ENCODE measurements around the gene RPL7A.

The RPL7A gene

DNA sequence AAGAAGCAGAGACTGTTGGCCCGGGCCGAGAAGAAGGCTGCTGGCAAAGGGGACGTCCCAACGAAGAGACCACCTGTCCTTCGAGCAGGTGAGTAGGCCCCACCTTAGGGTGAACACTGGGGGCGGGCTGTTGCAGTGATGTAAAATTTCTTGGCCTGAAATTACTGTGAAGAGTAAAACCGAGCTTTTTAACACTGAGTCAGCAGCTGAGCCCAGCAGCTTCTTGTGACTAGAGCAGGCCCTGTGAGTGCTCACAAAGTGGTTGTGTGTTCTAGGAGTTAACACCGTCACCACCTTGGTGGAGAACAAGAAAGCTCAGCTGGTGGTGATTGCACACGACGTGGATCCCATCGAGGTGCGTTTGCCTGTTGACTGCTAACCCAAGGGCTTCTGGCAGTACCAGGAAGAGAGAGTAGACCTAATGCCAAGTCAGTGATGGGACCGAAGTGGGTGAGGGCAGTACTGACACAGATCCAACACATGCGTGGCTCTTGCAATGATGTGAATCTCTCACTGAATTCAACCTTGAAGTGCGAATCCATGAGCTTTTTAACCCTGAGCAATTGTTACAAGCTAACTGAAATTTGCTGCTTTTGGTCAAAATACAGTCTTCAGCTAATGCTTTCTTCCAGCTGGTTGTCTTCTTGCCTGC is 2.1 kb downstream of the RPL7A start:
- no peak for DNase-seq

DNA sequence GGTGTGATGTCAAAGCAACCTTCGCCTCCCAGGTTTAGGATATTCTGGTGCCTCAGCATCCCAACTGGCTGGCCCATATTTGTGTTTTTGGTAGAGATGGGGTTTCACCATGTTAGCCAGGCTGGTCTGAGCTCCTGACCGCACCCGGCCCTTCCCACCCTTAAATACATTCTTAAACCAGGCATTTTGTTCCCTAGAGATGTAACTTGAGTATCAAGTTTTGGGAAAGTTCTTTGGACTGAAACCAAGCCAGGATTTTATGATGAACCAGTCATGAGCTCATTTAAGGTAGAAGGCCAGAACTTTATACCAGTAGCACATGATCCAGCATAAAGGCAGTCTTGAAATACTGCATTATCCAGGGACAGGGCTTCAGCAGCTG is 3.5 kb downstream of the RPL7A start:
- no peak for DNase-seq

GRCh38 chr9:133351908-133352634 is 4.1 kb downstream of the RPL7A start:
- peak; percentile 84 for DNase-seq

DNA sequence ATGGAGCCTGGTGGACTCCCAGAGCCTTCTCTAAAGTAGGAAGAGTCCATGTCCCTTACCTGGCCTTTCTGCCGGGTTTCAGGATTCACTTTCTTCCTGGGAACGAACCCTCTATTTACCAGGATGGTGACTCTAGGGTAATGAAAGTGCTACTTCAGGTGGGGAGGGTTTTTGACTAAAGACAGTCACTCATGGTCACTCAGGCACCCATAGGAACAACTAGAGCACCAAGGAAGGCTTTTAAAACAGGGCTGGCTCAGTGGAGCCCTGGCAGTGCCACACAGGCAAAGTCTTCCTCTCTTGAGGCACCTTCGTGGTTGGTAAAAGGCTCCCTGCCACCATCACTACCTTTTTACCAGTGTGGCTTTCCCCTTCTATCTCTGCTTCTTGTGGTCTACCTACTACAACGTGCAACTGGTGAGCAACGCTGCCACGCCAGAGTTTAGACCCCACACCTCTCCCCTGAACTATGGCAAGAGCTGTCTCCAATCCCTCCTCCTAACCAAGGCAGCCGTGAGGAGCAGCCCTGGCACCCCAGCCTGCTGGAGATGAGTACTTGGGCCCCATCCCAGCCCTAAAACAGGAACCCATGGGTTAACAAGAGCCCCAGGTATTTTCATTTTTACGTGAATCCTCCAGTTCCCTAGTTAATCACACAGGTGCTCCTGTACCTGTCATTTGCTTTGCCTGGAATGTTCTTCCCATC is 4.8 kb downstream of the RPL7A start:
- peak; percentile 17 for DNase-seq

- DNase-seq: no peak
Measured at GRCh38 chr9:133353548-133353947, 5.5 kb downstream of the RPL7A start.

DNA sequence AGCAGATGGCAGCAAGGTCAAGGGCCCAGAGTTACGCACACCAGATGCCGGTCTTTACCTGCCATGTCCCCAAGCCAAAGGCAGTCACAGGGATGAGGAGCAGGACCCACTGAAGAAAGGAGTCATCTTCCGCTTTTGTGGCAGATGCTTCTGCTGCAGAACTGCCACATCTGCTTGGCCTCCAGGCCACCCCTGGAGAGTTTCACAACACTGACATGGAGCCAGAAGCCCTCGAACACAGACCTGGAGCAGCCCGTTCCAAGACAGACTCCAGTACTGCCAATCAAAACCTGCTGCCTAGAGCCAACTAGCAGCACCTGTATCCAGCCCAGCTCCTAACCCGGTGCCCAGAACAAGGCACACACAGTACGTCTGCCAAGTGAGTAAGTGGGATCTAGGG is 6.7 kb downstream of the RPL7A start:
- DNase-seq: peak; percentile 92

DNA sequence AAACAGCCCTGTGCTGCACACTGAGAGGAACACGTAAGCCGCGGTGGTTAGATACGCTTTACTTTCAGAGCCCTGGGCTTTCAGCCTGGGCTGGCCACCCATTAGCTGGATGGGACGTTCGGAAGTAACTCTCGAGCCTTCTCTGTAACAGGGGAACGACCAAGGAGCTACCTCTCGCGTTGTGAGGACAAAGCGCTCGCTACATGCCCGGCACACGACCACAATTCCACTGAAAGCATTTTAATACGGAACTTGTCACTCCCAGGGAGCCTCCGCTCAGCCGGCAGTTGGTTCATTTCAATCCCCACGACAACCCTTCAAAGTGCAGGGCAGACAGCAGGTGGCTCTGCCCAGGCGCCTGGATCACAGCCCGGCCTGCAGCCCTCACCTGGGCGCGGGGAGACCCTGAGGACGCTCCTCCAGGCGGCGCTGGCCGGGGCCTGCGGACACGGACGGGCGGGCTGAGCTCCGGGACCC is 7.9 kb downstream of the RPL7A start:
- no peak for DNase-seq

DNA sequence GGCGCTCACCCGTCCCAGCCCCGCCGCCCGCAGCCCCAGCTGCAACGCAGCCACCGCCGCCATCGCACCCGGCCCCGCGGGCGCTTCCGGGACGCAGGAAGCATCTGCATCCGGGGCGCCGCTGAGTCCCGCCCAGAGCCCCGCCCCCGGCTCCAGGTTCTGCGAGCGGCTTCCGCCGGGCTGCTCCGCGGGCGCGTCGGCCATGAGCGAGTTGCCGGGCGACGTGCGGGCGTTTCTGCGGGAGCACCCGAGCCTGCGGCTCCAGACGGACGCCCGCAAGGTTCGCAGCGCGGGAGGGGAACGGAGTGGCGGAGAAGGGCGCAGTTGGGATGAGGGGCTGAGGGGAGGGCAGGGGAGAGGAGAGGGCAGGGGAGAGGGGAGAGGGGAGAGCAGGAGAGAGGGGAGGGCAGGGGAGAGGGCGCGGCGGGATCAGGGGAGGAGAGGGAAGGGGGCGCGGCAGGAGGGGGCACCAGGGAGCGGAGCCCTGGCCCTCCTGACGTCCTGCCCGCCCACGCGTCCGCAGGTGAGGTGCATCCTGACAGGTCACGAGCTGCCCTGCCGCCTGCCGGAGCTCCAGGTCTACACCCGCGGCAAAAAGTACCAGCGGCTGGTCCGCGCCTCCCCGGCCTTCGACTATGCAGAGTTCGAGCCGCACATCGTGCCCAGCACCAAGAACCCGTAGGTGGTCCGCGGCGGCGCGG is 8.5 kb downstream of the RPL7A start, which contains the start of the genes SURF1 and SURF2:
SURF1 (minus strand) TSS at position 97 of the 701 bp plus-strand sequence; CDS start at position 63, 34 bp downstream.
SURF2 (plus strand) TSS at position 160 of the 701 bp plus-strand sequence; CDS start at position 203, 43 bp downstream.
- peak; percentile 70 for DNase-seq

DNA sequence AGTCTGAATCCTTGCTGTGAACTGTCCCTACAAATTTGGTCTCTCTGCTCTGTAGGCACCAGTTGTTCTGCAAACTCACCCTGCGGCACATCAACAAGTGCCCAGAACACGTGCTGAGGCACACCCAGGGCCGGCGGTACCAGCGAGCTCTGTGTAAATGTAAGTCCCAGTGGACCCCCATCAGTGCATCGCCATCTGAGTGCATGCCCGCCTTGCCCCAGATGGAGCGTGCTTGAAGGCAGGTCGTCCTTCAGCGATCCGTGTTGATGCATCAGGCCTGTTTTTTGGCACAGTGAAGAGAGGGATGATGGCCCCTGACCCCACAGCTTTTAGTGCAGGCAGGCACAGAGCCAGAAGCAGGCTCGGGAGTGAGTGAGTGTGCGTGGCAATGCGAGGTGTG is 9.6 kb downstream of the RPL7A start:
- no peak for DNase-seq

- no peak for DNase-seq
Measured at GRCh38 chr9:133359399-133360175, 11.6 kb downstream of the RPL7A start.

DNA sequence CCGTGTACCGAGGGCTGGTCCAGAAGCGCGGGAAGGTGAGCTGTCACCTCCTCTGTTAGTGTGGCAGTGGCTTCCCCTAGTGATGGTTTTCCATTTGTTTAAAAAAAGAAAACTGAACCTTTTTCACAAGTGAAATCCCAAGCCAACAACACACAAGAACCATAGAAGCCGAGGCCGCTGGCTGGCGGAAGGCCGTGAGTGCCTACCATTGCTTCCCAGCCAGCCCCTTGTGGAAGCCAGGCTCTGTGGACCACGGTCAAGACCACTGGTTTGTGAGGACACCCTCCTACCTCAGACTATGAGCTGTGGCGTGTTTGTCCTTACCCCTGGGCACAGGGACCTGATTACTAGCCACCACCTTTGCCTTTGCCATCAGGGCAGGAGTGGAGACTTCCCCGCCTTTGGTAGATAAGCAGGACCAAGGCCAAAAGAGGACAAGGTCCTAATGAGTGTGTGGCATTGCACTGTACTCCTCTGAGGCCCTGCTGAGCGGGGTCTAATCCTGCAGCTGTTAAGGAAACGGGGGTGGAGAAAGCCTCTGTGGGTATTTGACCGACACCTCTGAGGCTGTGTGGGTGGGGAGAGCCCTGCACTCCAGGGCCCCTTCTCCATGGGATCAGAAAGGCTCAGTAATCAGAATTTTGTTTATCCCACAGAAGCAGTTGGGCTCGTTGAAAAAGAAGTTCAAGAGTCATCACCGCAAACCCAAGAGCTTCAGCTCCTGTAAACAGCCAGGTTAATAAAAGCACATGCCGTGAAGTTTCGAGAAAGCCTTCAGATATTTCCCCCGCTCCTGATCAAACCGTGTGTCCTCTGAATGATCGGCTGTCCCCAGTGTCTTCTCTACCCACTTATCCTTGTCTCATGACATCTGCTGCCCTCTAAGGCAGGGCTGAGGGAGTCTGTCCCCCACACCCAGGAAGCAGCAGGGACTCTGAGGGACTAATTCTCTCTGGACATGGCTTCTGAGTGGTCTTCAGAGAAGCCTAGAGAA is 12.7 kb downstream of the RPL7A start:
- DNase-seq: peak; percentile 27

DNA sequence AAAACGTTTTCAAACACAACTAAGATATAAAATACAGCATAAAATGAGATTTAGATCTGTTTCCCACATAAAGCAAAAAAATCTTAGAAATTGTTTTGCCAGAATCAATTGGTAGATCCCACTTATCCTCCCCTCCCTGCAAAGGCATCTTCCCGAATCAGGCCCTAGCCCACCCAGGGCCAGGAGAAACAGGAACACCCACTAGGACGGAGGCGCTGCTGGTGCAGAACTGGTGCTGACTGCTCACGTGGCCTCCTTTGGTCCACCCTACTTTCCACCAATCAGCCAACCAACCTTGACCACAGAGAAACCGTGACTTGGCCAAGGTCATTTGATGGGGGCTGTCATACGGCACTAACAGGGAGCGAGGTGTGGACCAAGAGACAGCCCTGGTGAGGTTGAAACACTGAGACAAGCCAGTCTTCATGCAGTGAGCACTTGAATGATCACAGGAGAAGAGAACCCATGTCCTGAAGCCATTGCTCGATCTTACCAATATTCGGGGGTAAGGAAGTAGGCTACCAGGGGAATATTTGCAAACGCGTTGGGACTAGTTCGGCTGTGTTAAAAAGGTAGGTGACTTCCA is 13.6 kb downstream of the RPL7A start:
- DNase-seq: no peak

DNA sequence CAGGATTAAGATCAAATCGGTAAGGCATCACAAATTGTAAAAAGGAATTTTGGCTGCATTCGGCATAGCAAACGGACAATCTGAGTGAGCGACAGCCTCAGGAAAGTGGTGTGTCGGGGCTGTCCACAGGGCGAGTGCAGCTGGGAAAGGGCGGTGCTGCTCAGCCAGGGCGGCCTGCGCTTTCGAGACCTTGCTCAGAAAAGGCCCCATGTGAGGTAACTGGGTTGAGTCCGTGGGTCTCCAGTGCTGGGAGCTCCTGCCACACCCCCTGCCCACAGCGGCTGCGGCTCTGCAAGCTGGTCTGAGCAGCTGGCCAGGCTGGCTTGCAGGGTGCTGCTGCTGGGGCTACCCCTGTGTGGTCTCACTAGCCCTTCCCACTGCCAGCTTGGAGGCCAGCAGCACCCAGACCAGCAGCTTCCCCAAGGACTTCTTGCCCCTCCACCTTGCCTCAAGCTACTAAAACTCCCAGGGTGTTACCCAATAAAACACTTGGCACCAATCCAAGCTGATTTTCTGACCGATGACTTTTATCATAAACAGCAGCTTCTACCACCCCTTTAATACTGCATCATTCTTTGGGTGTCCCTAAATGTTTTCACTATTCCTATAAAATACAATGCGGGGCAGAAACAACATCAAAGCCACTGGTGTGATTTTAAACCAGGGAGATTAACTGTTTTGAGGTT is 14.5 kb downstream of the RPL7A start:
- DNase-seq: no peak

- no peak for DNase-seq
Measured at GRCh38 chr9:133366435-133366834, 18.4 kb downstream of the RPL7A start.

- DNase-seq: no peak
Measured at GRCh38 chr9:133367221-133367620, 19.2 kb downstream of the RPL7A start.

GRCh38 chr9:133367778-133368177 is 19.8 kb downstream of the RPL7A start:
- DNase-seq: no peak

DNA sequence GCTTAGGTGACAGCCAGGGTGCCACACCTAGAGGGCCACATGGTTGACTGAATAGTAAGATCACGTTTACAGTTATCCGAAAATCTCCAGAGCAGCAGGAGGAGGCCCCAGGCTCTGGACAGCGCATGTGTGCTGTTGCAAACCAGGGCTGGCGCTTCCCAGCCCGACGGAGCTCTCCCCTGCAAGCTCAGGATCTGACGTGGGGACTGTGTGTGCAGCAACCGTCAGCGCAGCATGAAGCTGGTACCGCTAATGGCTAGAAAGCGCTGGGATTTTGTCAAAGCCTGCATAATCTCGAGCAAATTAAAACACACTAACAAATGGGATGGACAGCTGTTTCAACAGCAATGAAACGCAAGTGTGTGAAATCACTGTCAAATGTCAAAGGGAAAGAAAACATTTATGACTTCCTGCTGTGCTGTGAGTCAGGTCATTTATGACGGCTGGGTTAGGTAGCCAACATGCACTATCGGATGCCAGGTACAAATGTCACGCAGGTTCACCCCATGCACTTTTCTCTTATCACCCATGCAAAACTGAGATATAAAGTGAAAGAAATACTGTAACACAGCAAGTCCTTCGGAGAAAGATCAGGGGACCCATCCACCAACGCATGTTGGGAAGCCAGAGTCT is 20.3 kb downstream of the RPL7A start:
- no peak for DNase-seq

DNA sequence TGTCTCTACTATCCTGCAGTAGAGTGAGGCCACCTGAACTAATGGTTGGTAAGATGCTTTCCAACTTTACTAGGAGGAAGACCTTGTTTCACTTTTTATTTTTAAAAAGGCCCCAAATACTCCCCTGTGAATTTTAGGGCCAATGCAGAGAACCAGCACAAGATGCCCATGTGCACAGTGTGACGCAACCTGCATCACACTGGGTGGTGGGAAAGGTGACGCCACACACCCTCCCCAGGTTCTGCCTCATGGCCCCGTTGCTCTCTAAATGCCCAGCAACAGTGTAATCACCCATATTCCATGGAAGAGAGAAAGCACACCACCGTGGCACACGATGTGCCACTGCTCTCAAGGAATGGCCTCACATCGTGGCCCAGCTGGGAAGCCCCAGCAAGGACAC is 21.4 kb downstream of the RPL7A start:
- DNase-seq: no peak

GRCh38 chr9:133369933-133370332 is 21.9 kb downstream of the RPL7A start:
- no peak for DNase-seq

Data from MV-4-11 (cell line).